Mucosa of rectum (tissue), 2 donors: ENCODE data around the gene ANTXR1.

Source experiments
- H3K27ac ChIP-seq, 2 donors: one replicate each; pipeline ENCODE4 v1.7.0; 2013; ENCODE audit warnings: inconsistent platforms in 2 of 2, low read depth in 2 of 2, low read length in 2 of 2
- H3K27me3 ChIP-seq, 2 donors: one replicate each; pipeline ENCODE4 v1.7.0; 2013; ENCODE audit warnings: low read length in 2 of 2; ENCODE audit not compliant: control insufficient read depth in 2 of 2, insufficient read depth in 2 of 2
- H3K36me3 ChIP-seq, 2 donors: one replicate each; pipeline ENCODE4 v1.7.0; 2013; ENCODE audit warnings: low read length in 2 of 2; ENCODE audit not compliant: control insufficient read depth in 2 of 2, insufficient read depth in 2 of 2
- H3K4me1 ChIP-seq, 2 donors: one replicate each; pipeline ENCODE4 v1.7.0; 2013; ENCODE audit warnings: low read length in 2 of 2, mild to moderate bottlenecking in 1 of 2; ENCODE audit not compliant: control insufficient read depth in 2 of 2, insufficient read depth in 2 of 2
- H3K4me3 ChIP-seq, 2 donors: one replicate each; pipeline ENCODE4 v1.7.0; 2013; ENCODE audit warnings: low read length in 2 of 2
- H3K9ac ChIP-seq, 2 donors: one replicate each; pipeline ENCODE4 v1.7.0; 2013; ENCODE audit warnings: low read length in 2 of 2, low read depth in 1 of 2, mild to moderate bottlenecking in 1 of 2
- H3K9me3 ChIP-seq, 2 donors: one replicate each; pipeline ENCODE4 v1.7.0; 2013; ENCODE audit warnings: low read length in 2 of 2; ENCODE audit not compliant: control insufficient read depth in 2 of 2
- donor health status: healthy.
- donor health status: Normal muscosa, but diverticular disease.

Gene ANTXR1

DNA sequence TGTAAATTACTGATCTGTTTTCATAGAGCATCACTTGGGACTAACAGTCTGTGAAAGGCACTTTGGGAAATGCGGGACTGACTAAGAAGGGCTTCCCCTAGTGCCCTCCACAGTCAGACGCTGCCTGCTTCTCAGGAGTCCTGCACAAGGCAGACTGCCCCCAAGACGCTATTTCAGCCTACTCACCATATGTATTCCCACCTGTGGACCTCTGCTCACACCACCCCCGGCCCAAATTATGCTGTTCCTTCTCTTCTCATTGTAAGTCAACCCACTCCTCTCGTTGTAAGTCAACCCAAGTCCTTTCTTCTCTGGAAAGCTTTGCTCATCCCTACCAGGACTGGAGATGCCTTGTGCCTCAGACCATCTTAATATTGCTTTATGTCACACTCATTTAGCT, 198.7 kb downstream of the ANTXR1 start:
- H3K36me3 ChIP-seq, result no peaks in the 10 kb centered on the region
- H3K4me1 ChIP-seq, result no peaks in the 10 kb centered on the region
- no peak overlapping the region for H3K4me3 ChIP-seq
- no peaks in the 10 kb centered on the region for H3K9me3 ChIP-seq
- no peak overlapping the region for H3K27ac ChIP-seq
- no peak overlapping the region for H3K9ac ChIP-seq
- no peaks in the 10 kb centered on the region for H3K27me3 ChIP-seq

DNA sequence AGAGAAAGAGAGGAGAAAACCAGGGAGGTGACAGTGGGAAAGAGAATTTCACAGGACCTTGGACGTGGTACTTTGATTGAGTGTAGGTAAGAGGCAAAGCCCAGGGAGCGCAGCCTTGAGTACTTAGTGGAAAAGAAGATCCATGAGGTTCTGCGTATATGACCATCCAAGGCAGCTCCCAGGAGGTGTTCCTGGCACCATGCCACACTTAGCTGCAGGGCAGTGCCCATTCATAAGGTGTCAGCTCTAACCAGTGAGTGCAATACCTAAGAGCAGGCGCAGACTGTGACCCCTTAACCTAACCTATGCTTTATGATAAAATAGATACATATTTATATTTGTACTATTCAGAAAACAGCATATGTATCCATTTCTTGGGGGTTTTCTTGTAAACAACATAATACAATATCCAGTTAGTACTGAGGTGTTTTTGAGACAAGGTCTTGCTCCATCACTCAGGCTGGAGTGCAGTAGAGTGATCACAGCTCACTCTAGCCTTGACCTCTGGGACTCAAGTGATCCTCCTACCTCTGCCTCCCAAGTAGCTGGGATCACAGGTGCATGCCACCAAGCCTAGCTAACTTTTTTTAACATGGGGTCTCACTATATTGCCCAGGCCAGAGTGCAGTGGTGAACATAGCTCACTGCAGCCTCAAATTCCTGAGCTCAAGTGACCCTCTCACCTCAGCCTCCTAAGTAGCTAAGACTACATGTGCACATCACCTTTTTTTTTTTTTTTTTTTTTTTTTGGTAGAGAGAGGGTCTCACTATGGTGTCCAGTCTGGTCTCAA, 199.5 kb downstream of the ANTXR1 start:
- Histone ChIP-seq H3K4me3 (no peak overlapping the region), H3K27me3 (no peaks in the 10 kb centered on the region), H3K9me3 (no peaks in the 10 kb centered on the region), H3K9ac (no peak overlapping the region), H3K36me3 (no peaks in the 10 kb centered on the region), H3K27ac (no peak overlapping the region), H3K4me1 (no peaks in the 10 kb centered on the region)

DNA sequence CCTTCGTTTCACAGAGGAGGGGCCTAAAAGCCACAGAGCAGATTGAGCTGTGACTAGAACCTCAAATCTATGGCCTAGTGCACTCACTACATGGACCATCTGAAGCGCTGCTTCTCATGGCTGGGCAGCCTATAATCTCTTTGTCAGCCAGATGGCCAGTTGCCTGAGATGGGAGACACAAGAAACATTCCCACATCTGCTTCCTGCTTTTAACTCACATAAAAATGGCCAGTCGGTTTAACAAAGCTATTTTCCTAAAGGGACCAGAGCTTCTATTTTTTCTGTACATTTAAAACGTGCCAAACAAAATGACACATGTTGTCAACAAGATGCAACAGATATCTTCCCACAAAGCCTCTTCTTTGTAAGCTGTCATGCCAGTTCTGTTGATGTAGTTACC, 200.2 kb downstream of the ANTXR1 start:
- Histone ChIP-seq H3K4me3 (no peak overlapping the region), H3K27me3 (no peaks in the 10 kb centered on the region), H3K36me3 (no peaks in the 10 kb centered on the region), H3K27ac (no peak overlapping the region), H3K4me1 (no peaks in the 10 kb centered on the region), H3K9me3 (no peaks in the 10 kb centered on the region), H3K9ac (no peak overlapping the region)

DNA sequence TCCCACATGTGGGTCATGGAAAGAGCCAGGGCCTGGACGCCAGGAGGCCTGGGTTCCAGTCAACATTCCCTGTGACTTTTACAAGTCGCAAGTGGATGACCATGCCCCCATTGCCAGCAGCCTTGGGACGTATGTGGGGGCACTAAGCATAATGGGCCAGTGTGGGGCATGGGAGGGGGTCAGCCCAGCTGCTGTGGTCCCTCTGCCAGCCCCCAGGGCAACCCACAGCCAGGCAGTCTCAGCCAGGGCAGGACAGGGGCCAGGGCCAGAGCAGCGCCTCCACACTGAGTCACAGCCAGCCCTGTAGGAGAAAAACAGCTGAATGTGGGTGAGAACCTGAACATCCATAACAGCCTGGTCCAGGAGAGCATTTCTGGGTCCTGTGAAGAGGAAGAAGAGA, 200.8 kb downstream of the ANTXR1 start:
- Histone ChIP-seq H3K27ac (no peak overlapping the region), H3K27me3 (no peaks in the 10 kb centered on the region), H3K4me3 (no peak overlapping the region), H3K36me3 (no peaks in the 10 kb centered on the region), H3K9me3 (no peaks in the 10 kb centered on the region), H3K4me1 (no peaks in the 10 kb centered on the region), H3K9ac (no peak overlapping the region)

DNA sequence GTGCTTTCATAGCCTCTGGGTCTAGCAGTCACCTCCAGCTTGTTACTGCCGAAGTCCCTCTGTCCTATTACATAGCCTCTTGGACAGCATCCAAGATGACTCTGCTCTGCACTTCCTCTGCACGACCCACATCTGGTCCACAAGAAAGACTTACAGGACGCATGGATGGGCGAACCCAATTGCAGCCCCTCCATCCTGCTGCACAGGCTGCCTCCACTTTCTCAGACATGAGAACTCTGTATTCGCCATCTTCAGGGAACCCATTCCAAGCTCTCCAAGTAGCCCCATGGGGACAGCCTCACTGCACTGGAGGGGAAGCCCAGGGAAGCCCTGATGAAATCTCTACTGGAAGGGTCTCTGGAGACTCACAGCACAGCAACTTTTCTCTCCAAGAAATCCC, 201.9 kb downstream of the ANTXR1 start:
- Histone ChIP-seq H3K36me3 (no peaks in the 10 kb centered on the region), H3K27ac (peak overlapping the region in 1 of 2 donors; percentile 8), H3K9ac (no peak overlapping the region), H3K4me1 (no peaks in the 10 kb centered on the region), H3K27me3 (no peaks in the 10 kb centered on the region), H3K9me3 (no peaks in the 10 kb centered on the region), H3K4me3 (no peak overlapping the region)

DNA sequence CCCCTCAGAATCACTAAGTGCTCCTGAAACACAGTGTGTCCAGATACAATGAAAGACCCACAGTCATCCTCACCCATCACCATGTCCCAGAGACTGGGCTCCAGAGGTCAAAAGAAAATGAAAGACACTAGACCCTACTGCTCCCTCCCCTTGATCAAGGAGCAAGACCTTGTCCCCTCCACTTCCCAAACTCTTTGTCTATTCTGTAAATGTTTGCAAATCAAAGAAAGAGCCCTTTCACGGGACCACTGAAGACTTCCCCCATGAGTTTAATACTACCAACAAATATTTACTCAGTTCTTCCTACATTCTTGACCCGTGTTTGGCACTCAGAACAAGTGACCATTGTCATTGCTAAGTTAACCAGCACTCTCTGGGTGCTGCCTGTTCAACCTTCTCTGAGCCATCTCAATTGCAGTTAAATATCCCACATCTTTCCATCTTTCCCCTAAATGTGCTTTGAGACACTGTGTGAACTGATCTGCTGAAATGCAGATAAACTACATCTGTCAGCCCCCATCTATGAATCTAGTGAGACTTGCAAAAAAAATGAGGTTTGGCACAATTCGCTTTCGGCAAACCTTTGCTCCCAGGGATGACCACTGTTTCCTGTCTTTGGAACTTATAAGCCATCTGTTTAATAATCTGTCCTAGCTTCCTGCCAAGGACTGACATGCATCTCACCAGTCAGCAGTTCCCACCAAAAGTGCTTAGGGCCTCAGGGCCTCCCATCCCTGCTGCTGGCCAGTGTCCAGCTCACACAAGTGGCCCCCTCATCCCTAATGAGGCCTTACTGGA, 203.8 kb downstream of the ANTXR1 start:
- no peak overlapping the region for H3K9ac ChIP-seq
- H3K9me3 ChIP-seq, result no peaks in the 10 kb centered on the region
- no peaks in the 10 kb centered on the region for H3K4me1 ChIP-seq
- no peaks in the 10 kb centered on the region for H3K27me3 ChIP-seq
- H3K4me3 ChIP-seq, result no peak overlapping the region
- no peak overlapping the region for H3K27ac ChIP-seq
- no peaks in the 10 kb centered on the region for H3K36me3 ChIP-seq

DNA sequence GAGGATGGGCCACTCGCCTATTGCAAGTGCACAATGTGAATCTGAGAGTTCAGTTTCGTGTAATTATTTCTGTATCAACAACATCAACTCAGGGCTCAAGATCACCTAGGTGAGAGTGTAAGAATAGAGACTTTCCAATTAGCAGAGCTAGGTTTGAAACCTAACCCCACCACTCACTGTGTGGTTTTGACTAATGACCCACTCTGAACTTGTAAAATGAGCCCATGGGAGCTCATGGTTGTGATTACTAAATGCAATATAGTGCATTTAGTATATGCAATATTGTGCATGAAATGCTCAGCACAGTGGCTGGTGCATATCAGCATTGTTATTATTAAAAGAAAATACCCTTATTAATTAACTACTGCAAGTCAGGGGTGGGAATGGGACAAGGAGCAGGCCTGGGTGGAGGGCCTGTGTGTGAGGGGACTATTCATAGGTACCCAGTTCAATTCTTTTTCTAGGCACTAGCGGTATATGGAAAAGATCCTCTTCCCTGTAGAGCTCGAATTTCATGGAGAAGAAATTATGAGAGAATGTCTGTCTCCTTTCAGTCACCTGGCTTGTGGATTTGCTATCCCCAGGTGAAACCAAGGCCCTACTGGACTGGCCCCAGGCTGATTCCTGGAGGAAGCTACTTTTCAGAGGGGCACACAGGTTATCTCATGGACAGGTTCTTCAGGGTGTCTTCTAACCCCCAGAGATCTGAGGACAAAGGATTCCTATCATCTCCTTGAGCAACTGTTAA, 204.5 kb downstream of the ANTXR1 start:
- H3K4me3 ChIP-seq, result no peak overlapping the region
- no peaks in the 10 kb centered on the region for H3K36me3 ChIP-seq
- H3K27ac ChIP-seq, result no peak overlapping the region
- peaks cover under 1 to 7% of the 10 kb centered on the region in 2 donors for H3K4me1 ChIP-seq
- H3K27me3 ChIP-seq, result no peaks in the 10 kb centered on the region
- H3K9me3 ChIP-seq, result no peaks in the 10 kb centered on the region
- H3K9ac ChIP-seq, result no peak overlapping the region

DNA sequence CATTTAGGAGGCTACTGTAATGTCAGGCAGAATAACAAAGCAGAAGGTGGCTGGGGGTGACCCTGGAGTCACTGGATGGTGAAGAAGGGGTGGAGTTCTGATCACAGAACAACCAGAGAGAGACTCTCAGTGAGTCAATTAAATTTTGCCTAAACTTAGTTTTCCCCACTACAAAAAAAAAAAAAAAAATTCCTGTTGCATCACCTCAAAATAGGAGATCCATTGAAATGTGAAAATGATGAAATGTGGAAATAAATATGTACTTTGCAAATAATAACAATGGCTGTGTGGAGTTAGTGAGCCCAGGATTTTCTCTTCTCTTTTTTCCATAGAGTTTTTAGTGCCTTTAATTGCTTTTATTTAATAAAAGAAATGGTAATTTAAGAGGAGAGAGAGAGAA, 208.5 kb downstream of the ANTXR1 start:
- Histone ChIP-seq H3K9me3 (no peaks in the 10 kb centered on the region), H3K9ac (no peak overlapping the region), H3K4me3 (no peak overlapping the region), H3K4me1 (peaks cover 10 to 31% of the 10 kb centered on the region in 2 donors), H3K36me3 (no peaks in the 10 kb centered on the region), H3K27me3 (no peaks in the 10 kb centered on the region), H3K27ac (no peak overlapping the region)

DNA sequence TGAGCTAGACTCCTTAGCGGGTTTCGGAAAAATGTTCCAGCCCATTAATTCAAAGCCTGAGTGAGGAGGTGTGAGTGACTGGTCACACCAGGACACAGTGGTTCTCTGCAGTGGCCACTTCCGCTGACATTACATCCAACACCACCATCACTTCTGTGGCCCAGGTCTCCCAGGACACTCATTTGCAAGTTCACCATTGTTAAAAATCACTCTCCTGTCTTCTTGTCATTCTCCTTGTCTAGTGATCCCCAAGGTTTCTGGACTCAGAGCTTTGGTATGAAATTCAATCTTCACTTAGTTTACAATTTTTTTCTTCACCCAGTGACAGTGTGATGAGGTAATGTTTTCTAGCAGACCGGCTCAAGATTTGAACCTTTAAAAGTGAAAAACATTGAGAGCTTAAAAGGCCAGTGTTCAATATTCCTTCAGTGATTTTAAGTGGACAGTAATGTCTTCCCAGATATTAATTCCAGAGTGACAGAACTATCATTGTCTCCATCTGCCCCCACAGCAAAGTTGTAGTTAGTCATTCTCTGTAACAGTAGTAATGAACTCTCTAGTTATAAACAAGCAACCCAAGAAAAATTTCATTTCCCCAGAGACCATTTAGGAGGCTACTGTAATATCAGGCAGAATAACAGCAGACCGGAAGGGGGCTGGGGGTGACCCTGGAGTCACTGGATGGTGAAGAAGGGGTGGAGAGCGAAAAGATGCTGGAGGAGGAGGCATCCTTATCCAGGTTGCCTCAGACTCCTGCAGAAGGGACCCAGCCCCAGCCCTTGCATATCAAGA, 209.2 kb downstream of the ANTXR1 start:
- Histone ChIP-seq H3K9me3 (no peaks in the 10 kb centered on the region), H3K4me3 (no peak overlapping the region), H3K36me3 (no peaks in the 10 kb centered on the region), H3K27ac (peak overlapping the region; percentile 72 to 76), H3K9ac (no peak overlapping the region), H3K4me1 (peaks cover 10 to 31% of the 10 kb centered on the region in 2 donors), H3K27me3 (no peaks in the 10 kb centered on the region)
